Coronary artery (tissue), 2 donors: ENCODE data around the gene GNG8.

Experiments used
- DNase-seq: peaks from one replicate; pipeline ENCODE4 v3.0.0-alpha.2; 2017; ENCODE audit warnings: low spot score
- H3K27ac ChIP-seq, 2 donors: fragments of 200-600 bp; sonication (generic); one replicate each; pipeline ENCODE4 v1.5.1; 2016 to 2019
- H3K4me3 ChIP-seq: fragments of 200-600 bp; sonication (generic); 2 replicates; pipeline ENCODE4 v1.5.1; 2016; ENCODE audit warnings: mild to moderate bottlenecking, moderate library complexity
- CTCF ChIP-seq: fragments of 200-600 bp; sonication (generic); IDR thresholded peaks from one replicate; pipeline ENCODE4 v1.5.1; 2019; ENCODE audit warnings: antibody characterized with exemption

GNG8 gene

GRCh38 chr19:46644720-46645119, 8.7 kb upstream of the GNG8 start:
- TF ChIP-seq CTCF, result no peak
- Histone ChIP-seq H3K4me3 (peak overlapping the region; percentile 52), H3K27ac (peak overlapping the region; percentile 77 to 91)
- DNase-seq, result no peak

- DNase-seq, result no peak
Observed at GRCh38 chr19:46640656-46641055, 4.7 kb upstream of the GNG8 start.

GRCh38 chr19:46639358-46640182, 3.6 kb upstream of the GNG8 start:
- peak overlapping the region; percentile 87 to 94 for H3K27ac ChIP-seq
- TF ChIP-seq CTCF, result no peak

More at GRCh38 chr19:46640656-46641055, 4.7 kb upstream of the GNG8 start:
- Histone ChIP-seq H3K27ac (peak overlapping the region; percentile 87 to 94), H3K4me3 (no peak overlapping the region)
- no peak for TF ChIP-seq CTCF

GRCh38 chr19:46637224-46637623, 1.2 kb upstream of the GNG8 start:
- no peak for DNase-seq
- no peak overlapping the region for H3K27ac ChIP-seq
- no peak overlapping the region for H3K4me3 ChIP-seq
- no peak for TF ChIP-seq CTCF

More at GRCh38 chr19:46639358-46640182, 3.6 kb upstream of the GNG8 start:
- no peak for DNase-seq
- H3K4me3 ChIP-seq, result peak overlapping the region; percentile 73

- no peak for DNase-seq
- peak overlapping the region in 1 of 2 donors; percentile 65 for H3K27ac ChIP-seq
- no peak for TF ChIP-seq CTCF
- peak overlapping the region; percentile 71 for H3K4me3 ChIP-seq
Observed at GRCh38 chr19:46634656-46635218, 1.3 kb downstream of the GNG8 start.

GRCh38 chr19:46634045-46634655, 1.9 kb downstream of the GNG8 start:
- peak; percentile 92 for DNase-seq
- Histone ChIP-seq H3K4me3 (peak overlapping the region; percentile 71), H3K27ac (peak overlapping the region in 1 of 2 donors; percentile 65)
- TF ChIP-seq CTCF, result no peak
